NCI-H446 (cell line): ENCODE results near the gene RBM7.

Source experiments
- DNase-seq, 2 experiments: peaks; one replicate each; lab custom pipeline; 2025; lab: John Stamatoyannopoulos, UW

The RBM7 gene

GRCh38 chr11:114448749-114449482 lies 48.5 kb downstream of the RBM7 start:
- DNase-seq, result no peak

DNA sequence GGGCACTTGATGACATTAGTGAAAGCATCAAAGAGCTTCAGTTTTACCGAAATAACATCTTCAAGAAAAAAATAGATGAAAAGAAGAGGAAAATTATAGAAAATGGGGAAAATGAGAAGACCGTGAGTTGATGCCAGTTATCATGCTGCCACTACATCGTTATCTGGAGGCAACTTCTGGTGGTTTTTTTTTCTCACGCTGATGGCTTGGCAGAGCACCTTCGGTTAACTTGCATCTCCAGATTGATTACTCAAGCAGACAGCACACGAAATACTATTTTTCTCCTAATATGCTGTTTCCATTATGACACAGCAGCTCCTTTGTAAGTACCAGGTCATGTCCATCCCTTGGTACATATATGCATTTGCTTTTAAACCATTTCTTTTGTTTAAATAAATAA lies 49.4 kb downstream of the RBM7 start:
- no peak for DNase-seq

GRCh38 chr11:114452399-114452798 lies 51.9 kb downstream of the RBM7 start:
- DNase-seq, result no peak
